GM12864 (cell line): ENCODE data around the gene MFSD6.

Source experiments
- DNase-seq: peaks from one replicate; pipeline ENCODE4 v3.0.0-alpha.2; 2011; ENCODE audit warnings: low read depth
- H3K4me3 ChIP-seq: 2 replicates; pipeline ENCODE4 v1.5.1; 2011; ENCODE audit warnings: mild to moderate bottlenecking, low read depth, low read length, control low read depth
- CTCF ChIP-seq: IDR thresholded peaks from 2 replicates; pipeline ENCODE4 v1.5.1; 2011; ENCODE audit warnings: low read depth, mild to moderate bottlenecking, moderate library complexity, low read length, control low read depth, inconsistent platforms; ENCODE audit errors: missing control alignments

Gene MFSD6

DNA sequence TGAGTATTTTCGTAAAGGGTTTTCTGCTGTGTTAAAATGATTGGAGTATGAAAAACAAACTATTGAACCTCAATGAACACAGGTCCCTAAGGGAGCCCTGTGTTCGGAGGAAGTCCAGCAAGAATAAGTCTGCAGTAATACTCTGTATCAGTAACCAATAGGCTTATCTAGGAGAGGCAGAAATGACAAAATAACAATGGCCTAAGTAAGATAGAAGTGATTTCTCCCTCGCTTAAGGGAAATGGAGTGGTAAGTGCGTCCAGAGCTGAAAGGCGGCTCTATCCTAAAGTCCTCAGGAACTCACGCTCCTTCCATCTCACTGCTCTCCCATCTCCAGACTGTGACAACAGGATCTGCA is 29.3 kb upstream of the MFSD6 start:
- no peak overlapping the region for H3K4me3 ChIP-seq
- no peak for TF ChIP-seq CTCF
- no peak for DNase-seq

DNA sequence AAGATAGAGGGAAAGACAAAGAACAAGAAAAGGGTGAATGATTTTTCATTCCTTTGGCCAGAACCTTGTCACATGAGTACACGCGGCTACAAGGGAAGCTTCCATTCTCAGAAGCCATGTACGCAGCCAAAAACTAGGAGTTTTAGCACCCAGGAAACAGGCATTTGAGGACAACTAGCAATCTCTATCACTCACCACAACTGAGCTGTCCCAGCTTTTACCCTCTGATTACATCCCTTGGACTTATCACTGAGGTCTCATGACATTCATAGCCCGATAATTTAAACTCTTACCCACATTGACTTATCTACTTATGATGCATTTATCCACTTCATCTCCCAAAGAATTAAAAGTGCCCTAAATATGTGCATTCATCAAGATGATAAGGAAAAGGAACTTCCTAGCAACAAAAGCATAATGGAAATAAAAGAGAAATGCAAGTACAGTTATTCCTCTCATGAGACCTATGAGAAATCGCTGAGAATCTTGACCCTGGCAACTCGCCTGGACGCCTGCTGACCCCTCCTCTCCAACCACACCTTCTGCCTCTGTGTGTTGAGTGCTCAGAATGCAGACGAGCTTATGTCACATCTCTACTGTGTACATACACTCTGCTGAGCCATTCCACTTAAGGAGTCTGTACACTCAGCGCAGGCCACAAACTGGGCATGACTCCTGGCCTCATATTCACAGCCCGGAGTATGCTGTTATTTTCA is 28.7 kb upstream of the MFSD6 start:
- DNase-seq: no peak
- TF ChIP-seq CTCF: no peak
- no peak overlapping the region for H3K4me3 ChIP-seq

DNA sequence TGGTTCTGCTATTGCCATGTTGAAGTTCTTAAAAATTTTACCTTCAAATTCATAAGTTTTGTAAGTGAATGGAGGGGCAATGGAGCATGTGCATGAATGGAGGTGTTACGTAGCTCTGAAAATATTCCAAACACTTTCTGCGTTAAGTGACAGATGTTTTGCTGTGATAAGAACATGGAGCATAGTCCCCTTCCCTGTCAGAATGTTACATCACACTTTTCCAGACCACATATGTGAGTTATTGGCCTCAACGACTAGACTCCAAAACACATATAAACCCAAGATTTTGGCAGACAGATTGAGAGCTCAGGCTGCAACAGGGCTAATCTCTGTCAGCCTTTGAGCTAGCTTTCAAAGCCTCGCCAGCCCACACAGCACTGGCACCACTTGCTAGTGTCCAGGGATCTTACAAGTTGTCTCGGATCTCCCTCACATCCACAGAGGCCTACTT is 27.2 kb upstream of the MFSD6 start:
- no peak for TF ChIP-seq CTCF
- no peak for DNase-seq
- H3K4me3 ChIP-seq: no peak overlapping the region

GRCh38 chr2:190382851-190383250 is 25.3 kb upstream of the MFSD6 start:
- DNase-seq: peak; percentile 71
- peak; percentile 67 for TF ChIP-seq CTCF
- H3K4me3 ChIP-seq: no peak overlapping the region

GRCh38 chr2:190387422-190387821 is 20.7 kb upstream of the MFSD6 start:
- no peak overlapping the region for H3K4me3 ChIP-seq
- TF ChIP-seq CTCF: no peak
- no peak for DNase-seq

- DNase-seq: no peak
- no peak for TF ChIP-seq CTCF
- no peak overlapping the region for H3K4me3 ChIP-seq
These were observed 11.9 kb upstream of the MFSD6 start for GRCh38 chr2:190396271-190396670.

DNA sequence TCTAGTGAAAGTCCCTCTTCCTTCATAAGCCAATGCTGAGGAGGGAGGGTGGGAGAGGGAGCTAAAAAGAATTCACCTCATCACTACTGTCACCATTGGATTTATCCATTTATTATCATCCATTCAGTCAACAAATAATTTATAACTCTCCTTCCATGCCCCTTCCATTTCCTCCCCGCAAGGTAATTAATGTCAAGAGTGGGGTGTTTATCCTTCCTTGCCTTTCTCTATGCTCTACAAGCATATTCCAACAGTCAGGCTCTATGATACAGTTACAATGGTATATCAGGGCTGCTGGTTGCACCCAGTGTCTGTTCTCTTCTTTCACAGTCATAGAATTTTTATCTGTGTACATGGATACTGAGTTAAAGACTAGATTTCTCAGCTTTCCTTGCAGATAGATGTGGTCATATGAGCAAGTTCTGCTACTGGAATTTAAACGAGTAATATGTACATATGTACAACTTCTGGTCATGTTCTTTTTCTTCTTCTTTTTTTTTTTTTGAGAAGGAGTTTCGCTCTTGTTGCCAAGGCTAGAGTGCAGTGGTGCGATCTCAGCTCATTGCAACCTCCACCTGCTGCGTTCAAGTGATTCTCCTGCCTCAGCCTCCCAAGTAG is 5.1 kb upstream of the MFSD6 start:
- H3K4me3 ChIP-seq: no peak overlapping the region
- DNase-seq: no peak
- TF ChIP-seq CTCF: no peak
